Measurements from ENCODE around the gene OR5B3. TPM values are rescaled to one million over a fixed set of nuclear protein-coding genes. Genes with fewer than 3 reads are reported as not detected.
"Not testable (repeated sequence)": the region's sequence is repeated elsewhere in the genome, so short reads cannot be mapped to it uniquely, and the experiment has no call there.

The OR5B3 gene
- not detected for total RNA-seq

DNA sequence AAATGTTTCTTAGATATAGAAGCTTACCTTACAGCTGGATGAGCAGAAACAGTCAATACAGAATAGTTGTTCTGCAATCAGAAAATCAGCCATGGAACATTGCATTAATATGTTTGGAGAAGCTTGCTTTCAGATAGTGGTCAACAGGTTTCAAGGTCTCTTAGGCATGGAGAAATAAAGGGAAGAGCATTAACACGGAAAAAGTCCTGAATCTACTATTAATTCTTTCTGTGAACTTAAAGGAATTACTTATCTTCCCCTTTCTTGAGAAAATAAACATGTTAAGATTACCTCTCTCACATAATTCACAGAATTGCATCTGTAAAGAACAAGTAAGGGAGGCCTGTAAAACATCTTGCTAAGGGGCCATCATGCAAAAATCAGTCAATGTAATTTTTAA lies at the start of gene OR5B3:
Gene OR5B3, minus strand, starts transcription at position 101 of the 400 bp plus-strand sequence. CDS start 3,465 bp downstream, outside the sequence.
- DNase-seq (ENCODE audit: low spot score in 2 of 2) (no peak), FAIRE-seq (no peak)

DNA sequence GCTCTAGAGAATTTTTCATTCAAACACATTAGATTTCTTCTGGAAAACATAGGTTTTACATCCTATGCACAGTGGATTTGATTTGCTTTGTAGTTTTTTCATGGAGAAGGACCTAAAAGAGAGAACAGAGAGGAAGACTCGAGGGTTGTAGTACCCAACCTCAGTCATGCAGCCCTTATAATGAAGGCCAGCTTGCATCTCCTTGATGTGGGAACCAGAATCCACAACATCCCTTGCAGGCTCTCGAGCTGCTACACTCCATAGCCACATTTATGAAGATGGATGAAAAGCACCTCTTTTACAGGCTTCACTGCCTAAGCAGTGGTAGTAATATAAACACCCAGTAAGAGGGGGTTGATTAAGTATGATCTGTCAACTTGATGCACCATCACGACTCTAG lies 44.9 kb upstream of the OR5B3 start:
- FAIRE-seq, result no peak
- no peak for DNase-seq (ENCODE audit: low spot score in 2 of 2)

DNA sequence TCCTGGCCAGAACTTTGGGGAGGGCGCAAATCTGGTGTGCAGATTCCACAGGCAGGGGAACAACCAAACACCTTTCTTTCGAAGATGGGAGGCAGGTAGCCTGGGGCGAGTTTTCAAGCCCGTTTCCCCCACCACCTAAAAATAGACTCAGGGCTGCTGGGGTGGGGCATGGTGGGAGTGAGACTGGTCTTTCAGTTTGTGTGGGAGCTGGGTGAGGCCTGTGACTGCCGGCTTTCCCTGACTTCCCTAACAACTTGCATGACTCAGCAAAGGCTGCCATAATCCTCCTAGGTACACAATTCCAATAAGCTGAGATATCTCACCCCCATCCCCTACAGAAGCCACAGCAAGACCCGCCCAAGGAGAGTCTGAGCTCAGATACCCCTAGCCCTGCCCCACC lies 39.6 kb upstream of the OR5B3 start:
- FAIRE-seq (no peak), DNase-seq (ENCODE audit: low spot score in 2 of 2) (no peak)

DNA sequence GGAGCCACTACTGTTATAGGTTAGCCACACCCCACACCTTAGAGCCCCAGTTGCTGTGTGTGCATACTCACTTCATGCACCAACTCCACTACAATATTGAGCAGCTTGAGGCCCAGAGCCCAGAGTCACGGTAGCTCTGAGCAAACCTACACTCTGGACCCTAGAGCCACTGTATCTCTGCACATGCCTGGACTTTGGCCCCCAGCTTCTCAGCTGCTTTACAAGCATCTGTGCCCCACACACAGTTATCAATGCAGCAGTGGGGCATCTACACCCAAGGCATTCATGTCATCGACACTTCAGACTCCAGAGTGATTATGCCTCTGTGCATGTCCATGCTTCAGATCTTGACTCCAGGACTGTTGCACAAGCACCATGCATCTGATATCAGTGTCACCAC lies 37.6 kb upstream of the OR5B3 start:
- DNase-seq (ENCODE audit: low spot score in 2 of 2) (no peak), FAIRE-seq (no peak)

DNA sequence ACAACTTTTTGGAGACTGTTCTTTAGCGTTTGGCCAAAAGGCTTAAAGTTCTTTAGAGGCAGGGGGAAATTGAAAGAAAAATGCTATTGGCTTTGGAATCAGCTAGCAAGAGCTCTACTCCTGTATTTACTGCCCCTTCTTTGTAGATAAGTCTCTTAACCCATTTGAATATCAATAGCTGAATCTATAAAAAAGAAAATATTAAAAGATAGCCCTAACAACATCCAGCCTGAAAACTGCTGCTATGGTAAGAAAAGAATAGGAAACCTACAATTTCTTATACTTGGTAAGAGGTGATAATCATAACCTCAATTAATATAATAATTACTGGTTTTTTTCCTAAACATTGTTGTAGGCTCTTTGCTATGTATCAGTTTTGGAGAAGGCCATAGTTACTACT lies 35.5 kb upstream of the OR5B3 start, which contains the start of gene OR5B12:
Gene OR5B12, minus strand, starts transcription at position 101 of the 400 bp plus-strand sequence. CDS start 2,085 bp downstream, outside the sequence.
- no peak for DNase-seq (ENCODE audit: low spot score in 2 of 2)
- FAIRE-seq, result no peak

DNA sequence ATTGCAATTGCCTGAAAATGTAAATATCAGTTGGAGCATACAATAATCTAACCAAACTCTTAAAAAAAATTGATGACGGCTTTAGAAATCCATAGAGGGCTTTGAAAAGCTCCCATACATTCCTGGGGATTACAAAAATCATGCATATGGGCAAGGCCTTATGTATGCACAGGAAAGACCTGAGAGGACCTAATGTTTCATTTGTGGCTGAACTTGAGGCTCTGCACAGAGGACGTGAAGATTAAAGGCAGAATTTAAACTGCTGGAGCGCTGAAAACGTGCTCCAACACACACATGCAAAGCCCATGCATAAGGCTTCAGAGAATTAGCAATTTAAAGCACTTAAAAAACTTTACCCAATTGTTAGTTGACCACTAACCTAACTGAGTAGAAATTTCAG lies 31.8 kb upstream of the OR5B3 start:
- FAIRE-seq (no peak), DNase-seq (ENCODE audit: low spot score in 2 of 2) (no peak)

DNA sequence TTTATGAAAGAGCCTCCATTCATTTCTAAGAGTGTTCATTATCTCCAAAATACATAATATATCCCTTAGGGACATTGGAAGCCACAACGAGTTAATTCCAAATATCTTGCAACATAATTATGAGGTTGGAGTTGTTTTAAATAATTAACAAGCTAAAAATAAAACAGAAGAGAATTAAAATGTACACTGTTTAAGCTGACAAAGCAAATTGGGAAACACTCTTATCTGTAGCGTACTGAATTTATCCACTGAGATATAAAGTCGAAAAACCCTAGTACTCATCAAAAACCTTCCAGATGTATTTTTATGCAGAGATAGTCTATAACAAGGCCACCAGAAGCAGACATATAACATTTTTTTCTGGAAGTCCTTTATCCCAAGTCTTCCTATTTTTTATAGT lies 27.5 kb upstream of the OR5B3 start:
- FAIRE-seq (no peak), DNase-seq (ENCODE audit: low spot score in 2 of 2) (no peak)

DNA sequence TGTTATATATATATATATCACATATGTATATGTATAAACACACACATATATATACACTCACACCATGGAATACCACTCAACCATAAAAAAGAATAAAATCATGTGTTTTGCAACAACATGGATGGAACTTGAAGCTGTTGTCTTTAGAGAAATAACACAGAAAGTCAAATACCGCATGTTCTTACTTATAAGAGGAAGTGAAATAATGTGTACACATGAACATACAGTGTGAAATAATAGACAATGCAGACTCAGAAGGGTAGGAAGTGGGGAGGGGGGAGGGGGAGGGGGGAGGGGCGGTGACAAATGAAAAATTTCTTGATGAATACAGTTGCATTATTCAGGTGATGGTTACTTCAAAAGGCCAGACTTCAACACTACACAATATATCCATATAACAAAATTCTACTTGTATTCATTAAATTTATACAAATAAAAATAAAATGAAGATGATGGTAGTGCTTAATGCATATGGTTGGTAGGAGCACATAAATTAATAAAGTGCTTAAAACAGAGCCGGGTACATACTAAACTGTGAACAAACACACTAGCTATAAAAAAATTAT lies 27.0 kb upstream of the OR5B3 start:
- FAIRE-seq (no peak), DNase-seq (ENCODE audit: low spot score in 2 of 2) (no peak)

DNA sequence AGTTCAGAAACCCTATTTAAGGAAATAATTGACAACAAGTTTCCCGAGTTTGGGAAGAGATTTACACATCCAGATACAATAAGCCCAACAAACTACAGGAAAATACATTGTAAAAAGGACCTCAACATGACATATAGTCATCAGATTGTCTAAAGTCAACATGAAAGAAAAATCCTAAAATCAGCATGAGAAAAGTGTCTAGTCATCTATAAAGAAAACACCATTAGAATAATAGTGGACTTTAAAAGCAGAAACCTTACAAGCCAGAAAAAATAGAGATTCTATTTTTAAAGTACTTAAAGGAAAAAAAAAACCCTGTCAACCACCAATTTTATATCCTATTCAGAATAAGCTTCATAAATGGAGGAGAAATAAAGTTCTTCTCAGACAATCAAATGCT lies 22.6 kb upstream of the OR5B3 start:
- FAIRE-seq, result no peak
- no peak for DNase-seq (ENCODE audit: low spot score in 2 of 2)

DNA sequence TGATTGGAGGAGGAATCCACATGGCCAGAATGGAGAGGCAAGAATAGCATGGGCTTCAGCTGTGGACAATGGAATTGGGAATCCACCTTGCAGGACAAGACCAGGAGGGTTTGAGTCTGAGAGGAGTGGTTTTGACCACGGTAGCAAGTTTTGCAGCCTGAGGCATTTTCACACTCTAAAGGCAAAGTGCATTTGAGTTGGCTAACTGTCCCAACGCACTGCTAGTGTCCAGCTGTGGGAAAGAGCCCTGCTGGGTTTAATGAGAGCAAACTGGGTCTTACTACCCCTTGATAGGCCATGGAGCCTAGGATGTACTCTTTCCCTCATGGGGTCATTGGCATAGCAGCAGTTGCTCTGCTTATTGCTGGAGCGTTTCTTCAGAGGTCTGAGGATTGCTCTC lies 21.3 kb upstream of the OR5B3 start, which contains the start of gene OR5B2:
Gene OR5B2, minus strand, starts transcription at position 101 of the 400 bp plus-strand sequence. CDS start 4,860 bp downstream, outside the sequence.
- FAIRE-seq (no peak), DNase-seq (ENCODE audit: low spot score in 2 of 2) (no peak)

DNA sequence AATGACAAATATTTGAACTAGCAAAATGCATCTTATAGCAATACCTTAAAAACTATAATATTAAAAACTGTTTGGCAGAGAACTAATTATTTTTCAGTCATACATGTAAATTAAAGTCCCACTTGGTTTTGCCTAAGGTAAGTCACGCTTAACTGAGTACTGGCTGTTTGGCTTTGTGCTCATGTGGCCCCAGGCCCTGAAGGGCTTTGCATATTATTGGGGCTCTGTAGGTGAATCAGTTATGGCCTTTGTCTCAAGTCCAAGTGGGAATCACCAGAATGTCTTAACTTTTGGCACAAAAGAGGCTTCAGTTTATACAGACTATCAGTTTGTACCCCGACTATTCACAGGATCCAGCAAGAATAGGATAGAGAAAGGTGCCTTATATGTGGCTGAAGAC lies 7.1 kb downstream of the OR5B3 start:
- DNase-seq (ENCODE audit: low spot score in 2 of 2); FAIRE-seq: not testable (repeated sequence)

DNA sequence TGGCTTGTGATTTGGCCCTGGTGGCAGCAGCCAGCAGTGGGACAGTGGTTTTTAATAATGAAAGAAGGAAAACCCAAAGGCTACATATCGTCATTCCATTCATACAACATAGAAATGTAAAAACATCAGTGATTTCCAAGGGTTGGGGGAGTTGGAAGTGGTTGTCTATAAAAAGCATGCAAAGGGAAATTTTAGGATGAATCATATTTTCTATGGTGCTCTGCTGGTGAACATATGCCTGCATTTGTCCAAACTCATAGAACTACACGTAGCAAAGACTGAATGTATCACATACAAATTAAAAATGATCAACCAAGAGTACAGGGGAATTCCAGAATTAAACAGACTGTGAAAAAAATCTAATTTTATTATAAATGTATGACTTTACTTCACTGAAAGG lies 11.1 kb downstream of the OR5B3 start:
- no peak for FAIRE-seq
- no peak for DNase-seq (ENCODE audit: low spot score in 2 of 2)

DNA sequence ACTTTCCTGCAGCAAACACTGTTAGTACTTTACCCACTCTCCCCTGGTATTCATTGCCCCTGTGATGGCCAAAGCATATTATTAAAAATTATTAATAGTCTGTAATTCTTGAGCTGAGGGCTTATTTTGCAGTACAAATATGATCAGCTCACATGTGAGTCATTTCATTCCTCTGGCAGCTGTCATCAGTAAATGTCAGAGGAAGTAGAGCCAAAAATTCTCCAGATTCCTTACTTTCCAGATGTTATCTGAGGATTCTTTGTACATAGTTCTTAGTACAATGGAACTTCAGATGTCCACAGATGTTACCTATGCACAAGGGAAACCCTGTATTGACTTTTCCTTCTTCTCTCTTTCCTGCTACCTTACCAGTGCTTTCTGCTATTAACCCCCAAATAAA lies 12.5 kb downstream of the OR5B3 start:
- FAIRE-seq, result no peak
- no peak for DNase-seq (ENCODE audit: low spot score in 2 of 2)

DNA sequence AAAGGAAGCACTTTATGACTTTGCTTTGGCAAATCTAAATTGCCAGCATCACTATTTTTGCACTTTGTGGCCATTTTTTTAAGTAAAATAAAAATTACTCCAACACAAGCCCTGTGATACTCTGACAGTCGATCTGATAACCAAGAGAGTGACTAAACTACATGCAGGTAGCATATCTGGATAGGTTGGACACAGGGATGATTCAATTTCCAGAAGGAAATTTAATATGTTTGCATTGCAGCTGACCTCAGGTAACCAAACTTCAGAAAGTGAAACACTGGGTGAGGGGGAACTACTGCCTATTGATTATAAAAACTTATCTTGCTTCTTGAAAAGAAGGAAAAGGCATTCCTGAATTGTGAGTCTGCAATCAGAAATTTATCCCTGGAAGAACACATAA lies 13.9 kb downstream of the OR5B3 start:
- no peak for FAIRE-seq
- no peak for DNase-seq (ENCODE audit: low spot score in 2 of 2)

DNA sequence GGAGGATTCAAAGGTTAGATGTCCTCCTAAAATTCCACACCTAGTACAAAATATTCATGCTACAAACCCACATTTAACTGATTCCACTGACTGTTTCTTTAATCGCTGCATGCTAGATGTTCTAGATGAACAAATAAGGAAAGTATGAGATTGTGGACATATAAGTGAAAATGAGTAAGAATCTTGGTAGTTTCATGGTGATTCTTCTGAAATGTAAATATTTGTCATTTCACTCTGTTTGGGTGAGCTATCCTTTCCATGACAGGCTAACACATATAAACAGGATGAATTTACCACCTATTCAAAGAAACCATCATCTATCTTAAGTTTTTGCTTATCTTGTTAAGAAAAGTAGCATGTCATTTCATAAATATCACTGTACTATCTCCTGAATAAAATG lies 14.8 kb downstream of the OR5B3 start:
- FAIRE-seq (no peak), DNase-seq (ENCODE audit: low spot score in 2 of 2) (no peak)

DNA sequence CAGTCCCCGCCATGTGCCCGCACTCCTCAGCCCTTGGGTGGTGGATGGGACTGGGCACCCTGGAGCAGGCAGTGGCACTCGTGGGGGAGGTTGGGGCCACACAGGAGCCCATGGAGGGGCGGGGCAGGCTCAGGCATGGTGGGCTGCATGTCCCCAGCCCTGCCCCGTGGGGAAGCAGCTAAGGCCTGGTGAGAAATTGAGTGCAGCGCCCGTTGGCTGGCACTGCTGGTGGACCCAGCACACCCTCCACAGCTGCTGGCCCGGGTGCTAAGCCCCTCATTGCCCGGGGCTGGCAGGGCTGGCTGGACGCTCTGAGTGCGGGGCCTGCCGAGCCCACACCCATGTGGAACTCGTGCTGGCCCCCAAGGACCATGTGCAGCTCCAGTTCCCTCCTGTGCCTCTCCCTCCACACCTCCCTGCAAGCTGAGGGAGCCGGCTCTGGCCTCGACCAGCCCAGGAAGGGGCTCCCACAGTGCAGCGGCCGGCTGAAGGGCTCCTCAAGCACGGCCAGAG lies 16.1 kb downstream of the OR5B3 start:
- FAIRE-seq (no peak), DNase-seq (ENCODE audit: low spot score in 2 of 2) (no peak)

DNA sequence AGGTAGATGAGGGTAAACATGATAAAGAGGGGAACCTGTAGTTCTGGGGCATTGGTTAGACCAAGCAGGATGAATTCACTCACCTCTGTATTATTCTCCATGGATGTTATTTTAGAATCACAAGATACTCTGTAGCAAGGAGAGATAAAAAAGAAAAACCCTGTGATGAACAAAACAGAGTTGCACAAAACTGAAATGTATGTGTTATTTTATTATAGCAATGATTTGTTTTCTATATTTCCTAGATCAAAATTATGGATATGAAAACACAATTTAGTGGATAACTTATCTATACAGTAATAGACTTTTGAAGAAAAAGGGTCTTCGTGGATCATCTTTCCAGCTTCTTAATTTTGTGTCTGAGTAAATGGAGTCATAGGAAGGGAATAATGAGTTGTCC lies 47.7 kb downstream of the OR5B3 start, which contains the start of gene OR5B17:
Gene OR5B17, minus strand, starts transcription at position 101 of the 400 bp plus-strand sequence. Its CDS starts 0 bp downstream, at position 101.
- DNase-seq (ENCODE audit: low spot score in 2 of 2) (no peak), FAIRE-seq (no peak)

DNA sequence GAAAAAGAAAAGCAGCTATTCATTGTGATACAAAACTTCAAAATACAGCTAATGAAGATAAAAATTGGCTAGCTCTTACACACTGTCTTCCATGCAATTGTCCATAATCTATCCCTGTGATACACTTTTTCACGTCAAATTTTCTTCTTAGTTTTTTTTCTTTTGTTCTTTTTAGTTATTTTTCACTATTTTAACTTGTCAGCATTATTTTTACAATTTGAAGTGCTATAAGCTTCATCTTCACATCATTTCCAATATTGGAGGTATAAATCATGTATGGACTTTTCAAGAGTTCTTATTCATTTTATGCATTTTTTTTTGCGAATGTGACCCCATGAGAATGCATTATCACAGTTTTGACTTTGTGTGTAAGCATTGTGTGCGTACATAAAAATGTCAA lies 51.9 kb downstream of the OR5B3 start:
- FAIRE-seq, result no peak
- DNase-seq (ENCODE audit: low spot score in 2 of 2), result no peak
